Right cardiac atrium (tissue), 5 donors: ENCODE measurements around the gene DHRS7C. TPM values are rescaled to one million over a fixed set of nuclear protein-coding genes. Genes with fewer than 3 reads are reported as not detected.

ENCODE experiments used
- ATAC-seq, 2 donors: fragments of 200-7000 bp; cut with Tn5 transposase; one replicate each; pipeline versions ENCODE4 v1.8.0 to v1.9.1; 2020; ENCODE audit warnings: moderate library complexity in 2 of 2, mild to moderate bottlenecking in 1 of 2
- DNase-seq, 3 donors: peaks; one replicate each; pipeline ENCODE4 v3.0.0-alpha.2; 2020
- H3K27ac ChIP-seq: one replicate; pipeline ENCODE4 v1.5.1; 2013; ENCODE audit warnings: mild to moderate bottlenecking, low read length, control low read depth, moderate library complexity
- H3K27me3 ChIP-seq: one replicate; pipeline ENCODE4 v1.6.1; 2013; ENCODE audit not compliant: control insufficient read depth, insufficient read depth
- H3K4me1 ChIP-seq: one replicate; pipeline ENCODE4 v1.6.1; 2013; ENCODE audit warnings: low read length; ENCODE audit not compliant: control insufficient read depth, insufficient read depth
- H3K4me3 ChIP-seq: one replicate; pipeline ENCODE4 v1.5.1; 2013; ENCODE audit warnings: low read length, control low read depth
- H3K9me3 ChIP-seq: one replicate; pipeline ENCODE4 v1.6.1; 2013; ENCODE audit warnings: low read length; ENCODE audit not compliant: control insufficient read depth
- WGBS: extraction: QIAGEN DNeasy Blood & Tissue Kit; methylation state at CpG from one replicate; pipeline ENCODE4 v1.1.7; 2013; 5-methylcytosine and 5-hydroxymethylcytosine counted together
- intact Hi-C, 4 donors: fragments of 100-400 bp; cut with DNase I; formaldehyde crosslinking; loops; one replicate each; pipeline versions ENCODE4 v1.11.0 to v1.14.0; 2022 to 2023
- polyA plus RNA-seq: library from polyadenylated mRNA; stranded (reverse); fragments of 200-250 nt; gene quantifications from one replicate; pipeline ENCODE4 v1.2.3, GENCODE V29; 2013
- total RNA-seq, 4 donors: library from RNA; stranded (reverse); fragmentation: NEBNext Ultra II Directional; extraction: Animal tissue kit (Norgen Biotek cat#: 25700); gene quantifications; one replicate each; pipeline ENCODE4 v1.2.1, GENCODE V29; 2021
- donor health status: healthy with polysubstance abuse.
- donor health status: DM: no; HTN: yes; CAD: no.
- donor health status: DM: no; HTN: no; CAD: no.
- donor health status: DM: no; HTN: yes; CAD: no; lungs with severe emphysema.
- donor health status: DM: yes; HTN: yes; CAD: no.

DHRS7C gene
- total and polyA plus RNA-seq, 5 donors, result 100 to 317 (median 189) TPM

- DNase-seq, result no peak
- intact Hi-C loops, result loop anchor here in 1 of 4 donors (5.0 to 10.0 kb wide), 2 partner anchors 42 to 169 kb away; no protein-coding TSS in a partner anchor
- Histone ChIP-seq H3K9me3 (no peaks in the 10 kb centered on the region), H3K27me3 (no peaks in the 10 kb centered on the region), H3K4me1 (no peaks in the 10 kb centered on the region), H3K4me3 (no peak overlapping the region), H3K27ac (no peak overlapping the region)
- WGBS, result 28% methylated on average over 9 of the region's 9 CpGs
- no peak for ATAC-seq
Measured at GRCh38 chr17:9725575-9725974, 65.8 kb downstream of the DHRS7C start.

Other genes with a start within 250 kb of the DHRS7C start
- gene STX8, start 215.8 kb downstream of the DHRS7C start, total RNA-seq, result 10 to 100 TPM; 54.4 to 68.3 (median 63.1) TPM
- gene STX8, start 215.8 kb downstream of the DHRS7C start, polyA plus RNA-seq, result 61.9 TPM
- under 1 TPM in 1 of 4 donors, not detected in 3; 0.49 TPM for gene CFAP52, start 214.9 kb downstream of the DHRS7C start, total RNA-seq
- not detected for gene CFAP52, start 214.9 kb downstream of the DHRS7C start, polyA plus RNA-seq
- under 1 TPM in 3 of 4 donors, not detected in 1; 0.06 to 0.11 (median 0.06) TPM for gene USP43, start 146.1 kb downstream of the DHRS7C start, total RNA-seq
- gene USP43, start 146.1 kb downstream of the DHRS7C start, polyA plus RNA-seq, result 0.07 TPM
- gene GSG1L2, start 30.5 kb upstream of the DHRS7C start, total RNA-seq, result not detected
- not detected for gene GSG1L2, start 30.5 kb upstream of the DHRS7C start, polyA plus RNA-seq
- gene GLP2R, start 34.3 kb upstream of the DHRS7C start, total RNA-seq, result 1 to 10 TPM in 1 of 4 donors, under 1 TPM in 3; 0.56 to 4.3 (median 0.79) TPM
- 0.77 TPM for gene GLP2R, start 34.3 kb upstream of the DHRS7C start, polyA plus RNA-seq
- 1 to 10 TPM in 1 of 4 donors, under 1 TPM in 3; 0.34 to 1.4 (median 0.48) TPM for gene RCVRN, start 113.7 kb upstream of the DHRS7C start, total RNA-seq
- 0.27 TPM for gene RCVRN, start 113.7 kb upstream of the DHRS7C start, polyA plus RNA-seq